ENCODE data around the gene PADI4.

DNA sequence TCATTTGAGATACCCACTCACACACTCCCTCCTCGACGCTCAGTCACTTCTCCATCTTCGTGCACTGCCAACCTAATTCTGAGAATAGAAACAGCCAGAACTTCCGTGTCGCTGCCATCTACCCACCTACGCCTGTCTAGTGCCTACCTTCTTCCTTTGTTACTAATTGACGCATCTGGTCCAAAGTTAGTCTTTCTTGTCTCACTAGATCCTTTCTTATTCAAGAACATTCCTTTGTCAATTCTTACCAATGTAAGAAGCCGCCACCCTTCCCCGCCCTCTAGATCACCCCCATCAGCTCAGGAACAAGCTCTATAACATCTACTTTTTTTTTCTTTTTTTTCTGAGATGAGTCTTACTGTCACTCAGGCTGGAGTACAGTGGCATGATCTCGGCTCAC, 67.7 kb downstream of the PADI4 start:
- TF ChIP-seq, protein P1, sequence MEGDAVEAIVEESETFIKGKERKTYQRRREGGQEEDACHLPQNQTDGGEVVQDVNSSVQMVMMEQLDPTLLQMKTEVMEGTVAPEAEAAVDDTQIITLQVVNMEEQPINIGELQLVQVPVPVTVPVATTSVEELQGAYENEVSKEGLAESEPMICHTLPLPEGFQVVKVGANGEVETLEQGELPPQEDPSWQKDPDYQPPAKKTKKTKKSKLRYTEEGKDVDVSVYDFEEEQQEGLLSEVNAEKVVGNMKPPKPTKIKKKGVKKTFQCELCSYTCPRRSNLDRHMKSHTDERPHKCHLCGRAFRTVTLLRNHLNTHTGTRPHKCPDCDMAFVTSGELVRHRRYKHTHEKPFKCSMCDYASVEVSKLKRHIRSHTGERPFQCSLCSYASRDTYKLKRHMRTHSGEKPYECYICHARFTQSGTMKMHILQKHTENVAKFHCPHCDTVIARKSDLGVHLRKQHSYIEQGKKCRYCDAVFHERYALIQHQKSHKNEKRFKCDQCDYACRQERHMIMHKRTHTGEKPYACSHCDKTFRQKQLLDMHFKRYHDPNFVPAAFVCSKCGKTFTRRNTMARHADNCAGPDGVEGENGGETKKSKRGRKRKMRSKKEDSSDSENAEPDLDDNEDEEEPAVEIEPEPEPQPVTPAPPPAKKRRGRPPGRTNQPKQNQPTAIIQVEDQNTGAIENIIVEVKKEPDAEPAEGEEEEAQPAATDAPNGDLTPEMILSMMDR (IDR thresholded peaks at IDR 0.05; ENCODE audit: low read depth, low read length), result no peak
- TF ChIP-seq EZH2phosphoT487 (IDR thresholded peaks at IDR 0.05; ENCODE audit: low read depth), result no peak
